ENCODE data around the gene NPTXR. TPM values are rescaled to one million over a fixed set of nuclear protein-coding genes. Genes with fewer than 3 reads are reported as not detected.
A peak's percentile ranks its signal among the peaks of the same experiment; 100 is the strongest.

NPTXR gene
- total RNA-seq, 1 donor from 2014 or later, result 0.13 TPM

GRCh38 chr22:38828191-38828590 is 15.6 kb downstream of the NPTXR start:
- DNase-seq (no peak), ATAC-seq (ENCODE audit: low read depth) (no peak)
- no peaks in the 10 kb centered on the region for H3K4me1 Mint-ChIP-seq
- no peak overlapping the region for H3K27ac Mint-ChIP-seq
- TF ChIP-seq CTCF (IDR thresholded peaks at IDR 0.05), result no peak
- intact Hi-C loops (cut with micrococcal nuclease), result no loop called here
- CTCF ChIA-PET, result no interaction called here
- no peak overlapping the region for H3K4me3 Mint-ChIP-seq
- H3K27me3 Mint-ChIP-seq, result peaks cover 3% of the 10 kb centered on the region
- no peaks in the 10 kb centered on the region for H3K36me3 Mint-ChIP-seq (ENCODE audit: low read depth)
- H3K9me3 Mint-ChIP-seq, result no peaks in the 10 kb centered on the region
- POLR2A ChIA-PET, result no interaction called here

GRCh38 chr22:38827510-38827909 is 16.3 kb downstream of the NPTXR start:
- peaks cover 3% of the 10 kb centered on the region for H3K27me3 Mint-ChIP-seq
- ATAC-seq (ENCODE audit: low read depth) (no peak), DNase-seq (no peak)
- intact Hi-C loops (cut with micrococcal nuclease), result no loop called here
- H3K4me3 Mint-ChIP-seq, result no peak overlapping the region
- POLR2A ChIA-PET, result no interaction called here
- CTCF ChIA-PET, result no interaction called here
- H3K9me3 Mint-ChIP-seq, result no peaks in the 10 kb centered on the region
- no peak for TF ChIP-seq CTCF (IDR thresholded peaks at IDR 0.05)
- no peak overlapping the region for H3K27ac Mint-ChIP-seq
- H3K4me1 Mint-ChIP-seq, result no peaks in the 10 kb centered on the region
- H3K36me3 Mint-ChIP-seq (ENCODE audit: low read depth), result no peaks in the 10 kb centered on the region

- H3K27ac Mint-ChIP-seq, result no peak overlapping the region
- ATAC-seq (ENCODE audit: low read depth) (no peak), DNase-seq (no peak)
- ChIA-PET CTCF (no interaction called here), POLR2A (interaction anchor here (0.7 kb wide), 1 partner anchor 28 kb away, joined by 3 read pairs; no protein-coding TSS in a partner anchor)
- no peaks in the 10 kb centered on the region for H3K4me1 Mint-ChIP-seq
- H3K36me3 Mint-ChIP-seq (ENCODE audit: low read depth), result no peaks in the 10 kb centered on the region
- intact Hi-C loops (cut with micrococcal nuclease), result no loop called here
- no peak for TF ChIP-seq CTCF (IDR thresholded peaks at IDR 0.05)
- H3K9me3 Mint-ChIP-seq, result no peaks in the 10 kb centered on the region
- H3K4me3 Mint-ChIP-seq, result no peak overlapping the region
- H3K27me3 Mint-ChIP-seq, result peaks cover 4% of the 10 kb centered on the region
Measured at GRCh38 chr22:38826801-38827200, 17.0 kb downstream of the NPTXR start.

GRCh38 chr22:38826386-38826785 is 17.4 kb downstream of the NPTXR start:
- intact Hi-C loops (cut with micrococcal nuclease), result no loop called here
- DNase-seq, result no peak
- Mint-ChIP-seq H3K27ac (no peak overlapping the region), H3K4me3 (no peak overlapping the region), H3K9me3 (no peaks in the 10 kb centered on the region), H3K4me1 (no peaks in the 10 kb centered on the region), H3K27me3 (peaks cover 5% of the 10 kb centered on the region), H3K36me3 (ENCODE audit: low read depth) (no peaks in the 10 kb centered on the region)
- TF ChIP-seq CTCF (IDR thresholded peaks at IDR 0.05), result no peak
- CTCF ChIA-PET, result no interaction called here
- no peak for ATAC-seq (ENCODE audit: low read depth)
- POLR2A ChIA-PET, result interaction anchor here (0.7 kb wide), 1 partner anchor 29 kb away, joined by 3 read pairs; no protein-coding TSS in a partner anchor

- Mint-ChIP-seq H3K36me3 (ENCODE audit: low read depth) (no peaks in the 10 kb centered on the region), H3K4me3 (no peak overlapping the region), H3K4me1 (no peaks in the 10 kb centered on the region), H3K9me3 (no peaks in the 10 kb centered on the region), H3K27me3 (peaks cover 5% of the 10 kb centered on the region), H3K27ac (no peak overlapping the region)
- TF ChIP-seq CTCF (IDR thresholded peaks at IDR 0.05), result no peak
- CTCF ChIA-PET, result no interaction called here
- POLR2A ChIA-PET, result no interaction called here
- no peak for DNase-seq
- intact Hi-C loops (cut with micrococcal nuclease), result no loop called here
- ATAC-seq (ENCODE audit: low read depth), result peak; percentile 73
Measured at GRCh38 chr22:38824585-38824984, 19.2 kb downstream of the NPTXR start.

Measured in activated B cell treated with CpG ODN at 0.5 μM for 24 hours (primary cell).